Left ventricle myocardium inferior (tissue), 1 donor: ENCODE measurements around the gene NCLN. TPM values are rescaled to one million over a fixed set of nuclear protein-coding genes. Genes with fewer than 3 reads are reported as not detected.

Experiments used
- DNase-seq: peaks from one replicate; pipeline ENCODE4 v3.0.0-alpha.2; 2020
- H3K27ac ChIP-seq: fragments of 200-600 bp; replicated peaks from 2 replicates; pipeline ENCODE4 v1.8.0; 2021
- H3K27me3 ChIP-seq: fragments of 200-600 bp; 2 replicates; pipeline ENCODE4 v1.8.0; 2021; ENCODE audit warnings: low read depth
- H3K36me3 ChIP-seq: fragments of 200-600 bp; 2 replicates; pipeline ENCODE4 v1.8.0; 2021
- H3K4me1 ChIP-seq: fragments of 200-600 bp; 2 replicates; pipeline ENCODE4 v1.8.0; 2021
- H3K4me3 ChIP-seq: fragments of 200-600 bp; 2 replicates; pipeline ENCODE4 v1.8.0; 2021; ENCODE audit warnings: mild to moderate bottlenecking, moderate library complexity
- H3K9me3 ChIP-seq: fragments of 200-600 bp; replicated peaks from 2 replicates; pipeline ENCODE4 v1.8.0; 2021
- CTCF ChIP-seq: fragments of 200-600 bp; IDR thresholded peaks from 2 replicates; pipeline ENCODE4 v1.8.0; 2021; ENCODE audit warnings: antibody characterized with exemption, mild to moderate bottlenecking, borderline replicate concordance
- intact Hi-C: fragments of 100-400 bp; cut with micrococcal nuclease; formaldehyde crosslinking; loops from one replicate; pipeline ENCODE4 v1.11.0; 2022
- total RNA-seq: library from RNA; stranded (reverse); fragmentation: NEBNext Ultra II Directional; extraction: Animal tissue kit (Norgen Biotek cat#: 25700); gene quantifications from one replicate; pipeline ENCODE4 v1.2.1, GENCODE V29; 2021
- donor health status: DM: no; HTN: yes; CAD: no; lungs with severe emphysema.

NCLN gene
- total RNA-seq, 1 donor from 2014 or later = 28.3 TPM

- no peak for DNase-seq
- no peak overlapping the region for H3K4me3 ChIP-seq
- TF ChIP-seq CTCF = no peak
- intact Hi-C loops = no loop called here
- peaks cover 13% of the 10 kb centered on the region for H3K9me3 ChIP-seq
- H3K4me1 ChIP-seq = no peaks in the 10 kb centered on the region
- no peaks in the 10 kb centered on the region for H3K36me3 ChIP-seq
- H3K27me3 ChIP-seq = peaks cover 62% of the 10 kb centered on the region
- H3K27ac ChIP-seq = no peak overlapping the region
Measured at GRCh38 chr19:3239367-3239766, 53.6 kb downstream of the NCLN start.

GRCh38 chr19:3243819-3244700, 58.3 kb downstream of the NCLN start:
- Histone ChIP-seq H3K36me3 (no peaks in the 10 kb centered on the region), H3K9me3 (no peaks in the 10 kb centered on the region), H3K4me1 (no peaks in the 10 kb centered on the region), H3K27ac (no peak overlapping the region), H3K27me3 (peaks cover 58% of the 10 kb centered on the region), H3K4me3 (no peak overlapping the region)
- intact Hi-C loops = no loop called here
- DNase-seq = no peak
- TF ChIP-seq CTCF = no peak

- peaks cover 67% of the 10 kb centered on the region for H3K27me3 ChIP-seq
- no peak for DNase-seq
- no peaks in the 10 kb centered on the region for H3K4me1 ChIP-seq
- no peak overlapping the region for H3K27ac ChIP-seq
- no peak for TF ChIP-seq CTCF
- no peaks in the 10 kb centered on the region for H3K9me3 ChIP-seq
- intact Hi-C loops = no loop called here
- H3K36me3 ChIP-seq = no peaks in the 10 kb centered on the region
- H3K4me3 ChIP-seq = no peak overlapping the region
Measured at GRCh38 chr19:3245050-3245449, 59.3 kb downstream of the NCLN start.

- Histone ChIP-seq H3K4me3 (no peak overlapping the region), H3K4me1 (no peaks in the 10 kb centered on the region), H3K27me3 (peaks cover 66% of the 10 kb centered on the region), H3K9me3 (peaks cover 13% of the 10 kb centered on the region), H3K27ac (no peak overlapping the region), H3K36me3 (no peaks in the 10 kb centered on the region)
- no peak for TF ChIP-seq CTCF
- no peak for DNase-seq
- intact Hi-C loops = no loop called here
Measured at GRCh38 chr19:3248728-3249326, 63.1 kb downstream of the NCLN start.

- peaks cover 72% of the 10 kb centered on the region for H3K27me3 ChIP-seq
- intact Hi-C loops = no loop called here
Measured at GRCh38 chr19:3249408-3249807, 63.7 kb downstream of the NCLN start.

More at GRCh38 chr19:3249408-3249807, 63.7 kb downstream of the NCLN start:
- peaks cover 17% of the 10 kb centered on the region for H3K9me3 ChIP-seq
- no peak overlapping the region for H3K27ac ChIP-seq
- DNase-seq = no peak
- no peaks in the 10 kb centered on the region for H3K36me3 ChIP-seq
- H3K4me3 ChIP-seq = no peak overlapping the region
- no peaks in the 10 kb centered on the region for H3K4me1 ChIP-seq
- no peak for TF ChIP-seq CTCF
